GM12892 (cell line): ENCODE results near the gene BAZ1B.
"Not testable (repeated sequence)": the region's sequence is repeated elsewhere in the genome, so short reads cannot be mapped to it uniquely, and the experiment has no call there.

ENCODE experiments used
- POLR2A ChIP-seq: IDR thresholded peaks from 2 replicates; pipeline ENCODE4 v1.6.1; 2011; ENCODE audit warnings: low read depth, low read length, control low read depth
- POLR2AphosphoS5 ChIP-seq: IDR thresholded peaks from 2 replicates; pipeline ENCODE4 v1.6.1; 2011; ENCODE audit warnings: low read depth, low read length, control low read depth
- TAF1 ChIP-seq: IDR thresholded peaks from 2 replicates; pipeline ENCODE4 v1.6.1; 2011; ENCODE audit warnings: low read depth, mild to moderate bottlenecking, control low read depth, low read length, borderline replicate concordance

DNA sequence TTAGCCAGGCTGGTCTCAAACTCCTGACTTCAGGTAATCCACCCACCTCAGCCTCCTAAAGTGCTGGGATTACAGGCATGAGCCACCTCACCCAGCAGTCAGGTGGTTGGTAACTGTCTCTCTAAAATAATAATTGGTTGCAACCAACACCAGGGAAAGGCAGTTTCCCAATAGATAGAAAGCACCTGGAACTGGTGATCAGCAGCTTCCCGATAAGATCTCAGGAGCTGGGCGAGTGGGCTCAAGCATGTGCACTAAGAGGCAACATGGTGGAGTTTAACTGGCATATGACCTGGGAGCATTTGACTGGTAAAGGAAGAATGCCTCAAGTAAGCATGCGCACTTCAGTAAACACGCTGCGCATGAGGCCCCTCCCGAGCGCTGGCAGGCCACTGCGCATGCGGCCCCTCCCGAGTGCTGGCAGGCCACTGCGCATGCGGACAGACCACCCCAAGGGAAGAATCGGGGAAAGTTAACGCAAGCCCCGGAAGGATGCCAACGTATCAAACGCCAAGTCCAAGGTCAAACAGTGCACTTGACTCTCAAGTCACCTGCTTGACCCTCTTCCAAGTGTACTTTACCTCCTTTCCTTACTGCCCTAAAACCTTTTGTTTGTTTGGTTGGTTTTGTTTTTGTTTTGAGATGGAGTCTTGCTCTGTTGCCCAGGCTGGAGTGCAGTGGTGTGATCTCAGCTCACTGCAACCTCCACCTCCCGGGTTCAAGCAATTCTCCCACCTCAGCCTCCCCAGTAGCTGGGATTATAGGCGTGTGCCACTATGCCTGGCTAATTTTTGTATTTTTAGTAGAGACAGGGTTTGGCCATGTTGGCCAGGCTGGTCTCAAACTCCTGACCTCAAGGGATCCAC lies 122.7 kb downstream of the BAZ1B start:
- TF ChIP-seq POLR2A, POLR2AphosphoS5, TAF1: not testable (repeated sequence)
